SK-N-SH (cell line): ENCODE results near the gene CLCNKB. TPM values are rescaled to one million over a fixed set of nuclear protein-coding genes. Genes with fewer than 3 reads are reported as not detected.

Experiments used
- CTCF ChIA-PET: fragments of 300-600, 350-600 bp; formaldehyde crosslinking; extraction: SDS; loops from one replicate; lab custom pipeline; 2021; lab: Yijun Ruan, JAX
- POLR2A ChIA-PET: fragments of 350-600 bp; sonication (Branson Sonifier 250); formaldehyde crosslinking; extraction: SDS; loops from one replicate; lab custom pipeline; 2020; ENCODE audit warnings: antibody characterized with exemption, inconsistent platforms; lab: Yijun Ruan, JAX
- DNase-seq: peaks from one replicate; pipeline ENCODE4 v3.0.0; 2012
- H2AFZ ChIP-seq: fragments of 200-600 bp; sonication (generic); 2 replicates; pipeline ENCODE4 v1.8.1; 2016; ENCODE audit warnings: antibody characterized with exemption, mild to moderate bottlenecking, low read depth
- H3F3A ChIP-seq: fragments of 200-600 bp; sonication (generic); replicated peaks from 2 replicates; pipeline ENCODE3; 2016; ENCODE audit warnings: antibody characterized with exemption, mild to moderate bottlenecking; ENCODE audit not compliant: insufficient read depth
- H3K27ac ChIP-seq, 2 experiments: fragments of 200-500 bp in 1 of 2; fragments of 200-600 bp in 1 of 2; sonication (Bioruptor generic) in 1 of 2; sonication (generic), shearing (Covaris generic) in 1 of 2; 2 replicates each; pipeline versions ENCODE4 v1.5.1 to v1.6.1; 2014 to 2016; ENCODE audit warnings: low read depth in 2 of 2, inconsistent platforms in 1 of 2, low read length in 1 of 2, mild to moderate bottlenecking in 1 of 2, mixed read lengths in 1 of 2
- H3K27me3 ChIP-seq: fragments of 200-600 bp; sonication (generic), shearing (Covaris generic); 2 replicates; pipeline ENCODE4 v1.6.1; 2016; ENCODE audit warnings: mixed run types; ENCODE audit not compliant: insufficient read depth
- H3K36me3 ChIP-seq, 2 experiments: fragments of 200-500 bp in 1 of 2; fragments of 200-600 bp in 1 of 2; sonication (Bioruptor generic) in 1 of 2; sonication (generic) in 1 of 2; replicated peaks in 1 of 2; 2 replicates each; pipeline versions ENCODE3 to v1.5.1; 2014 to 2016; ENCODE audit warnings: low read length in 1 of 2, mild to moderate bottlenecking in 1 of 2; ENCODE audit not compliant: insufficient read depth in 2 of 2, control insufficient read depth in 1 of 2
- H3K4me1 ChIP-seq, 2 experiments: fragments of 200-500 bp in 1 of 2; fragments of 200-600 bp in 1 of 2; sonication (Bioruptor generic) in 1 of 2; sonication (generic), shearing (Covaris generic) in 1 of 2; 2 replicates each; pipeline versions ENCODE4 v1.5.1 to v1.6.1; 2014 to 2016; ENCODE audit warnings: low read depth in 1 of 2, low read length in 1 of 2, mixed run types in 1 of 2; ENCODE audit not compliant: insufficient read depth in 2 of 2, control insufficient read depth in 1 of 2
- H3K4me2 ChIP-seq: fragments of 200-600 bp; sonication (generic), shearing (Covaris generic); 2 replicates; pipeline ENCODE4 v1.6.1; 2017; ENCODE audit warnings: mixed run types
- H3K4me3 ChIP-seq, 2 experiments: fragments of 200-500 bp in 1 of 2; fragments of 200-600 bp in 1 of 2; sonication (Bioruptor generic) in 1 of 2; sonication (generic), shearing (Covaris generic) in 1 of 2; 2 replicates each; pipeline versions ENCODE4 v1.5.1 to v1.8.1; 2014 to 2016; ENCODE audit warnings: low read depth in 2 of 2, inconsistent platforms in 1 of 2, low read length in 1 of 2, mild to moderate bottlenecking in 1 of 2, mixed read lengths in 1 of 2, moderate library complexity in 1 of 2
- H3K79me2 ChIP-seq: fragments of 200-600 bp; sonication (generic); 2 replicates; pipeline ENCODE4 v1.8.1; 2017; ENCODE audit warnings: mild to moderate bottlenecking; ENCODE audit not compliant: insufficient read depth
- H3K9ac ChIP-seq: fragments of 200-600 bp; sonication (generic); 2 replicates; pipeline ENCODE4 v1.6.1; 2017; ENCODE audit warnings: mixed run types
- H3K9me2 ChIP-seq: fragments of 200-600 bp; sonication (generic); 2 replicates; pipeline ENCODE4 v1.6.1; 2017; ENCODE audit warnings: mixed run types
- H3K9me3 ChIP-seq: fragments of 200-600 bp; sonication (generic); 2 replicates; pipeline ENCODE4 v1.6.1; 2017; ENCODE audit warnings: mixed run types, mild to moderate bottlenecking, moderate library complexity
- H4K20me1 ChIP-seq: fragments of 200-600 bp; sonication (generic); 2 replicates; pipeline ENCODE4 v1.6.1; 2017; ENCODE audit warnings: mild to moderate bottlenecking, mixed run types; ENCODE audit not compliant: insufficient read depth
- CHD2 ChIP-seq: fragments of 150-350 bp; IDR thresholded peaks from 2 replicates; pipeline ENCODE4 v1.6.1; 2018; ENCODE audit warnings: low read length; ENCODE audit not compliant: partially characterized antibody
- CTCF ChIP-seq: fragments of 200-600 bp; sonication (generic); IDR thresholded peaks from 2 replicates; pipeline ENCODE4 v1.6.1; 2017; ENCODE audit warnings: antibody characterized with exemption, mild to moderate bottlenecking, moderate library complexity
- ELF1 ChIP-seq: IDR thresholded peaks from 2 replicates; pipeline ENCODE4 v1.4.0; 2012
- EZH2phosphoT487 ChIP-seq: fragments of 200-600 bp; sonication (generic); IDR thresholded peaks from 2 replicates; pipeline ENCODE4 v1.6.1; 2017; ENCODE audit warnings: low read depth, mixed run types, mild to moderate bottlenecking, antibody characterized with exemption, moderate library complexity, borderline replicate concordance
- GABPA ChIP-seq: IDR thresholded peaks from 2 replicates; pipeline ENCODE4 v1.4.0; 2012; ENCODE audit warnings: low read depth, mild to moderate bottlenecking
- GATA2 ChIP-seq: sonication (generic); formaldehyde crosslinking; IDR thresholded peaks from 2 replicates; pipeline ENCODE4 v1.5.0; 2020; ENCODE audit warnings: mild to moderate bottlenecking, missing genetic modification reagents
- MEF2A ChIP-seq: IDR thresholded peaks from 2 replicates; pipeline ENCODE4 v1.4.0; 2012; ENCODE audit warnings: low read depth, borderline replicate concordance
- NRF1 ChIP-seq: IDR thresholded peaks from 2 replicates; pipeline ENCODE4 v1.6.1; 2012; ENCODE audit warnings: low read depth, mild to moderate bottlenecking, low read length
- PBX3 ChIP-seq: IDR thresholded peaks from 2 replicates; pipeline ENCODE4; 2012
- RCOR1 ChIP-seq: fragments of 150-350 bp; IDR thresholded peaks from 2 replicates; pipeline ENCODE4 v1.6.1; 2017; ENCODE audit warnings: antibody characterized with exemption, low read length
- REST ChIP-seq: IDR thresholded peaks from 2 replicates; pipeline ENCODE4 v1.6.1; 2012; ENCODE audit warnings: mild to moderate bottlenecking, low read depth, low read length, moderate library complexity
- RFX5 ChIP-seq: IDR thresholded peaks from 2 replicates; pipeline ENCODE4 v1.6.1; 2012; ENCODE audit warnings: mild to moderate bottlenecking, improper control_type of control experiment, low read length
- SIN3A ChIP-seq: IDR thresholded peaks from 2 replicates; pipeline ENCODE4 v1.6.1; 2012; ENCODE audit warnings: low read depth, mild to moderate bottlenecking, low read length, moderate library complexity, borderline replicate concordance
- SMC3 ChIP-seq: IDR thresholded peaks from 2 replicates; pipeline ENCODE4 v1.6.1; 2012; ENCODE audit warnings: low read depth, low read length, improper control_type of control experiment
- TCF12 ChIP-seq: IDR thresholded peaks from 2 replicates; pipeline ENCODE4 v1.4.0; 2012
- USF2 ChIP-seq: fragments of 150-350 bp; IDR thresholded peaks from 2 replicates; pipeline ENCODE4 v1.6.1; 2017; ENCODE audit warnings: antibody characterized with exemption, low read length, low read depth, borderline replicate concordance
- YY1 ChIP-seq: IDR thresholded peaks from 2 replicates; pipeline ENCODE4 v1.4.0; 2012; ENCODE audit warnings: low read depth, mild to moderate bottlenecking
- WGBS: methylation state at CpG from one replicate; pipeline ENCODE4 v1.1.6; 2017; ENCODE audit warnings: low lambda C conversion rate; 5-methylcytosine and 5-hydroxymethylcytosine counted together
- polyA plus RNA-seq, 3 experiments: library from polyadenylated mRNA; depleted of rRNA; stranded (reverse); fragments of >200 nt; gene quantifications; 2 replicates each; pipeline ENCODE4 v1.2.3, GENCODE V29; 2012
- TF ChIP-seq, protein P1 (sequence below): IDR thresholded peaks from 2 replicates; pipeline ENCODE4 v1.4.0; 2012; ENCODE audit warnings: low read depth
- TF ChIP-seq, protein P2 (sequence below): IDR thresholded peaks from 2 replicates; pipeline ENCODE4 v1.4.0; 2012; ENCODE audit warnings: low read depth, borderline replicate concordance

The CLCNKB gene
- polyA plus RNA-seq, 1 of the 3 experiments (the other 2 are of a cell fraction): 0.41 TPM

GRCh38 chr1:16047791-16048475, 4.4 kb downstream of the CLCNKB start:
- CTCF ChIA-PET: interaction anchor here (0.8 to 2.7 kb wide), 5 partner anchors 8 to 232 kb away, joined by 3 to 10 read pairs (median 3); no protein-coding TSS in a partner anchor
- TF ChIP-seq CHD2 (no peak), PBX3 (no peak), TCF12 (no peak), REST (no peak), GABPA (no peak), MEF2A (no peak), EZH2phosphoT487 (no peak), CTCF (no peak), RFX5 (no peak), USF2 (no peak), RCOR1 (no peak), NRF1 (no peak), SIN3A (no peak), GATA2 (no peak), ELF1 (no peak), SMC3 (no peak), YY1 (no peak)
- TF ChIP-seq, protein P1, sequence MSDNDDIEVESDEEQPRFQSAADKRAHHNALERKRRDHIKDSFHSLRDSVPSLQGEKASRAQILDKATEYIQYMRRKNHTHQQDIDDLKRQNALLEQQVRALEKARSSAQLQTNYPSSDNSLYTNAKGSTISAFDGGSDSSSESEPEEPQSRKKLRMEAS: no peak
- TF ChIP-seq, protein P2, sequence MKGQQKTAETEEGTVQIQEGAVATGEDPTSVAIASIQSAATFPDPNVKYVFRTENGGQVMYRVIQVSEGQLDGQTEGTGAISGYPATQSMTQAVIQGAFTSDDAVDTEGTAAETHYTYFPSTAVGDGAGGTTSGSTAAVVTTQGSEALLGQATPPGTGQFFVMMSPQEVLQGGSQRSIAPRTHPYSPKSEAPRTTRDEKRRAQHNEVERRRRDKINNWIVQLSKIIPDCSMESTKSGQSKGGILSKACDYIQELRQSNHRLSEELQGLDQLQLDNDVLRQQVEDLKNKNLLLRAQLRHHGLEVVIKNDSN: no peak
- WGBS: 87% methylated on average over 17 of the region's 19 CpGs

More at GRCh38 chr1:16047791-16048475, 4.4 kb downstream of the CLCNKB start:
- no peak for DNase-seq
- Histone ChIP-seq H3K4me1 (peaks cover 0 to 3% of the 10 kb centered on the region in 2 experiments; a peak in 1 of 4 replicates), H3K79me2 (no peaks in the 10 kb centered on the region), H3K27me3 (no peaks in the 10 kb centered on the region), H4K20me1 (no peaks in the 10 kb centered on the region), H3K27ac (no peak overlapping the region), H3K36me3 (no peaks in the 10 kb centered on the region), H3K9ac (no peak overlapping the region), H3K9me3 (no peaks in the 10 kb centered on the region), H3F3A (no peaks in the 10 kb centered on the region), H3K9me2 (no peaks in the 10 kb centered on the region), H2AFZ (no peak overlapping the region), H3K4me3 (no peak overlapping the region), H3K4me2 (no peak overlapping the region)
- POLR2A ChIA-PET: no interaction called here
